Measurements from ENCODE around the gene SEC23B. TPM values are rescaled to one million over a fixed set of nuclear protein-coding genes. Genes with fewer than 3 reads are reported as not detected.
A peak's percentile ranks its signal among the peaks of the same experiment; 100 is the strongest.
"Not testable (repeated sequence)": the region's sequence is repeated elsewhere in the genome, so short reads cannot be mapped to it uniquely, and the experiment has no call there.

Gene SEC23B
- total RNA-seq, 4 donors from 2014 or later, result 32.5 to 43.9 (median 41.3) TPM

- H3K4me3 ChIP-seq (ENCODE audit: low read depth, poor library complexity, severe bottlenecking), result no peak overlapping the region
- no peak for TF ChIP-seq CTCF (IDR thresholded peaks at IDR 0.05)
- no peak for TF ChIP-seq POLR2A (IDR thresholded peaks at IDR 0.05)
- intact Hi-C loops (cut with DNase I; ENCODE audit: low total_unique reads), result no loop called here
- DNase-seq (ENCODE audit: low spot score in 2 of 2), result no peak
- WGBS, 2 donors, result 96% methylated on average over 3 of the region's 3 CpGs
These were observed 10.1 kb upstream of the SEC23B start for GRCh38 chr20:18497603-18498002.

GRCh38 chr20:18501672-18502071 is 6.1 kb upstream of the SEC23B start:
- 83 to 88% methylated on average over 1 of the region's 1 CpG for WGBS, 2 donors

GRCh38 chr20:18504479-18505060 is 3.2 kb upstream of the SEC23B start:
- intact Hi-C loops (cut with DNase I; ENCODE audit: low total_unique reads), result no loop called here
- WGBS, 2 donors, result 38 to 58% methylated on average over 31 of the region's 31 CpGs
- no peak overlapping the region for H3K4me3 ChIP-seq (ENCODE audit: low read depth, poor library complexity, severe bottlenecking)
- no peak for TF ChIP-seq CTCF (IDR thresholded peaks at IDR 0.05)
- no peak for TF ChIP-seq POLR2A (IDR thresholded peaks at IDR 0.05)
- peak; percentile 21 to 85 for DNase-seq (ENCODE audit: low spot score in 2 of 2)

More at GRCh38 chr20:18501672-18502071, 6.1 kb upstream of the SEC23B start:
- intact Hi-C loops (cut with DNase I; ENCODE audit: low total_unique reads); DNase-seq (ENCODE audit: low spot score in 2 of 2); H3K4me3 ChIP-seq (ENCODE audit: low read depth, poor library complexity, severe bottlenecking): not testable (repeated sequence)

GRCh38 chr20:18506744-18507143 is 996 bp upstream of the SEC23B start:
- intact Hi-C loops (cut with DNase I; ENCODE audit: low total_unique reads), result no loop called here
- WGBS, 2 donors, result 55% methylated on average over 8 of the region's 8 CpGs
- no peak for DNase-seq (ENCODE audit: low spot score in 2 of 2)
- TF ChIP-seq POLR2A (IDR thresholded peaks at IDR 0.05) (no peak), CTCF (IDR thresholded peaks at IDR 0.05) (no peak)
- no peak overlapping the region for H3K4me3 ChIP-seq (ENCODE audit: low read depth, poor library complexity, severe bottlenecking)

GRCh38 chr20:18511571-18511970 is 3.8 kb downstream of the SEC23B start:
- no peak for TF ChIP-seq POLR2A (IDR thresholded peaks at IDR 0.05)
- TF ChIP-seq CTCF (IDR thresholded peaks at IDR 0.05), result no peak
- 92 to 93% methylated on average over 1 of the region's 1 CpG for WGBS, 2 donors
- H3K4me3 ChIP-seq (ENCODE audit: low read depth, poor library complexity, severe bottlenecking), result no peak overlapping the region
- no peak for DNase-seq (ENCODE audit: low spot score in 2 of 2)
- intact Hi-C loops (cut with DNase I; ENCODE audit: low total_unique reads), result no loop called here

- 85 to 90% methylated on average over 7 of the region's 7 CpGs for WGBS, 2 donors
- intact Hi-C loops (cut with DNase I; ENCODE audit: low total_unique reads), result no loop called here
- TF ChIP-seq POLR2A (IDR thresholded peaks at IDR 0.05) (no peak), CTCF (IDR thresholded peaks at IDR 0.05) (no peak)
- no peak for DNase-seq (ENCODE audit: low spot score in 2 of 2)
- H3K4me3 ChIP-seq (ENCODE audit: low read depth, poor library complexity, severe bottlenecking), result no peak overlapping the region
These were observed 5.5 kb downstream of the SEC23B start for GRCh38 chr20:18513208-18513607.

Data from lower leg skin (tissue), 4 donors.